ENCODE measurements around the gene GNAT2.

Gene GNAT2

GRCh38 chr1:109622137-109622892 is 2.9 kb upstream of the GNAT2 start:
- no peak for DNase-seq (ENCODE audit: low read depth in 1 of 2, low spot score in 1 of 2)
- in situ Hi-C loops (cut with HindIII; ENCODE audit: low pct_unique_long_range_greater_than_20kb, low sequenced_read_pairs) = no loop called here
- no peak for TF ChIP-seq JUND (IDR thresholded peaks at IDR 0.05; ENCODE audit: low read depth)

GRCh38 chr1:109621379-109622136 is 2.1 kb upstream of the GNAT2 start:
- no peak for TF ChIP-seq JUND (IDR thresholded peaks at IDR 0.05; ENCODE audit: low read depth)
- in situ Hi-C loops (cut with HindIII; ENCODE audit: low pct_unique_long_range_greater_than_20kb, low sequenced_read_pairs) = no loop called here

GRCh38 chr1:109620841-109621286 is 1.4 kb upstream of the GNAT2 start:
- in situ Hi-C loops (cut with HindIII; ENCODE audit: low pct_unique_long_range_greater_than_20kb, low sequenced_read_pairs) = no loop called here
- no peak for TF ChIP-seq JUND (IDR thresholded peaks at IDR 0.05; ENCODE audit: low read depth)

More at GRCh38 chr1:109621379-109622136, 2.1 kb upstream of the GNAT2 start:
- DNase-seq (ENCODE audit: low read depth in 1 of 2, low spot score in 1 of 2) = no peak

GRCh38 chr1:109620401-109620791 is 980 bp upstream of the GNAT2 start:
- in situ Hi-C loops (cut with HindIII; ENCODE audit: low pct_unique_long_range_greater_than_20kb, low sequenced_read_pairs) = no loop called here
- DNase-seq (ENCODE audit: low read depth in 1 of 2, low spot score in 1 of 2) = peak; percentile 19 to 65
- no peak for TF ChIP-seq JUND (IDR thresholded peaks at IDR 0.05; ENCODE audit: low read depth)

More at GRCh38 chr1:109620841-109621286, 1.4 kb upstream of the GNAT2 start:
- peak; percentile 67 to 82 for DNase-seq (ENCODE audit: low read depth in 1 of 2, low spot score in 1 of 2)

GRCh38 chr1:109618661-109619575 is 498 bp downstream of the GNAT2 start:
- TF ChIP-seq JUND (IDR thresholded peaks at IDR 0.05; ENCODE audit: low read depth) = no peak
- in situ Hi-C loops (cut with HindIII; ENCODE audit: low pct_unique_long_range_greater_than_20kb, low sequenced_read_pairs) = no loop called here

GRCh38 chr1:109617291-109617801 is 2.1 kb downstream of the GNAT2 start:
- no peak for DNase-seq (ENCODE audit: low read depth in 1 of 2, low spot score in 1 of 2)
- TF ChIP-seq JUND (IDR thresholded peaks at IDR 0.05; ENCODE audit: low read depth) = no peak
- in situ Hi-C loops (cut with HindIII; ENCODE audit: low pct_unique_long_range_greater_than_20kb, low sequenced_read_pairs) = no loop called here

More at GRCh38 chr1:109618661-109619575, 498 bp downstream of the GNAT2 start:
- no peak for DNase-seq (ENCODE audit: low read depth in 1 of 2, low spot score in 1 of 2)

- no peak for TF ChIP-seq JUND (IDR thresholded peaks at IDR 0.05; ENCODE audit: low read depth)
- no peak for DNase-seq (ENCODE audit: low read depth in 1 of 2, low spot score in 1 of 2)
- in situ Hi-C loops (cut with HindIII; ENCODE audit: low pct_unique_long_range_greater_than_20kb, low sequenced_read_pairs) = no loop called here
Measured at GRCh38 chr1:109616391-109616790, 3.0 kb downstream of the GNAT2 start.

GRCh38 chr1:109615879-109616278 is 3.5 kb downstream of the GNAT2 start:
- no peak for DNase-seq (ENCODE audit: low read depth in 1 of 2, low spot score in 1 of 2)

GRCh38 chr1:109613361-109614147 is 5.9 kb downstream of the GNAT2 start:
- no peak for TF ChIP-seq JUND (IDR thresholded peaks at IDR 0.05; ENCODE audit: low read depth)
- no peak for DNase-seq (ENCODE audit: low read depth in 1 of 2, low spot score in 1 of 2)
- in situ Hi-C loops (cut with HindIII; ENCODE audit: low pct_unique_long_range_greater_than_20kb, low sequenced_read_pairs) = no loop called here

More at GRCh38 chr1:109615879-109616278, 3.5 kb downstream of the GNAT2 start:
- no peak for TF ChIP-seq JUND (IDR thresholded peaks at IDR 0.05; ENCODE audit: low read depth)
- in situ Hi-C loops (cut with HindIII; ENCODE audit: low pct_unique_long_range_greater_than_20kb, low sequenced_read_pairs) = no loop called here

- no peak for TF ChIP-seq JUND (IDR thresholded peaks at IDR 0.05; ENCODE audit: low read depth)
- no peak for DNase-seq (ENCODE audit: low read depth in 1 of 2, low spot score in 1 of 2)
- in situ Hi-C loops (cut with HindIII; ENCODE audit: low pct_unique_long_range_greater_than_20kb, low sequenced_read_pairs) = no loop called here
Measured at GRCh38 chr1:109611308-109611990, 8.0 kb downstream of the GNAT2 start.

Measured in T47D (cell line).